H9 (cell line): ENCODE results near the gene ZC3HAV1L. TPM values are rescaled to one million over a fixed set of nuclear protein-coding genes. Genes with fewer than 3 reads are reported as not detected.

Source experiments
- DNase-seq: peaks from one replicate; pipeline ENCODE4 v3.0.0-alpha.2; 2017
- H2AFZ ChIP-seq: one replicate; pipeline ENCODE4 v1.6.1; 2013; ENCODE audit warnings: mild to moderate bottlenecking, low read length, control low read depth, moderate library complexity
- H2AK5ac ChIP-seq: 2 replicates; pipeline ENCODE4 v1.6.1; 2013; ENCODE audit warnings: low read length, control low read depth, mixed read lengths; ENCODE audit not compliant: insufficient read length
- H2BK120ac ChIP-seq: one replicate; pipeline ENCODE4 v1.6.1; 2013; ENCODE audit warnings: low read depth, mild to moderate bottlenecking, low read length, control low read depth, inconsistent platforms; ENCODE audit not compliant: poor library complexity, severe bottlenecking
- H2BK12ac ChIP-seq: 2 replicates; pipeline ENCODE4 v1.6.1; 2013; ENCODE audit warnings: low read length, control low read depth, mixed read lengths, low read depth; ENCODE audit not compliant: insufficient read length
- H2BK15ac ChIP-seq: 2 replicates; pipeline ENCODE4 v1.6.1; 2013; ENCODE audit warnings: low read depth, low read length, control low read depth
- H2BK20ac ChIP-seq: one replicate; pipeline ENCODE4 v1.6.1; 2013; ENCODE audit warnings: low read depth, mild to moderate bottlenecking, low read length, control low read depth, inconsistent platforms; ENCODE audit not compliant: poor library complexity, severe bottlenecking
- H2BK5ac ChIP-seq: 2 replicates; pipeline ENCODE4 v1.6.1; 2013; ENCODE audit warnings: low read length, control low read depth, mixed read lengths; ENCODE audit not compliant: insufficient read length
- H3K14ac ChIP-seq: 2 replicates; pipeline ENCODE4 v1.6.1; 2013; ENCODE audit warnings: low read length, control low read depth; ENCODE audit not compliant: insufficient read depth
- H3K18ac ChIP-seq: 2 replicates; pipeline ENCODE4 v1.6.1; 2013; ENCODE audit warnings: low read depth, mild to moderate bottlenecking, mixed read lengths, low read length, control low read depth; ENCODE audit not compliant: insufficient read length
- H3K23ac ChIP-seq: 2 replicates; pipeline ENCODE4 v1.6.1; 2013; ENCODE audit warnings: low read length, control low read depth, mixed read lengths, low read depth; ENCODE audit not compliant: insufficient read length
- H3K23me2 ChIP-seq: 2 replicates; pipeline ENCODE4 v1.6.1; 2013; ENCODE audit warnings: low read depth, mild to moderate bottlenecking, mixed read lengths, low read length, control low read depth; ENCODE audit not compliant: insufficient read length, poor library complexity, severe bottlenecking
- H3K27ac ChIP-seq: 2 replicates; pipeline ENCODE4 v1.5.1; 2013; ENCODE audit warnings: low read length, control low read depth, mixed read lengths, low read depth; ENCODE audit not compliant: insufficient read length
- H3K27me3 ChIP-seq: 2 replicates; pipeline ENCODE4 v1.6.1; 2013; ENCODE audit warnings: low read length, control low read depth, inconsistent platforms; ENCODE audit not compliant: insufficient read depth
- H3K4ac ChIP-seq: 2 replicates; pipeline ENCODE4 v1.6.1; 2013; ENCODE audit warnings: low read depth, mild to moderate bottlenecking, control low read depth, inconsistent platforms, low read length, moderate library complexity
- H3K4me1 ChIP-seq: 2 replicates; pipeline ENCODE4 v1.6.1; 2013; ENCODE audit warnings: low read length, control low read depth, inconsistent platforms; ENCODE audit not compliant: insufficient read depth
- H3K4me2 ChIP-seq: 2 replicates; pipeline ENCODE4 v1.6.1; 2013; ENCODE audit warnings: low read length, control low read depth, mixed read lengths; ENCODE audit not compliant: insufficient read length, insufficient read depth
- H3K56ac ChIP-seq: 2 replicates; pipeline ENCODE4 v1.6.1; 2013; ENCODE audit warnings: low read depth, mild to moderate bottlenecking, mixed read lengths, low read length, control low read depth; ENCODE audit not compliant: insufficient read length
- H3K79me1 ChIP-seq: 2 replicates; pipeline ENCODE4 v1.6.1; 2013; ENCODE audit warnings: low read depth, mild to moderate bottlenecking, moderate library complexity, low read length, control low read depth, inconsistent platforms; ENCODE audit not compliant: insufficient read depth, poor library complexity, severe bottlenecking
- H3K79me2 ChIP-seq: 2 replicates; pipeline ENCODE4 v1.6.1; 2013; ENCODE audit warnings: low read length, control low read depth, inconsistent platforms; ENCODE audit not compliant: insufficient read depth
- H3K9ac ChIP-seq: 2 replicates; pipeline ENCODE4 v1.6.1; 2013; ENCODE audit warnings: low read length, control low read depth, mixed read lengths; ENCODE audit not compliant: insufficient read length; ENCODE audit errors: extremely low read depth
- H3K9me3 ChIP-seq: one replicate; pipeline ENCODE4 v1.6.1; 2013; ENCODE audit warnings: low read depth, low read length, inconsistent platforms; ENCODE audit not compliant: control insufficient read depth
- H3T11ph ChIP-seq: one replicate; pipeline ENCODE4 v1.6.1; 2013; ENCODE audit warnings: mild to moderate bottlenecking, low read length, control low read depth, inconsistent platforms
- H4K20me1 ChIP-seq: one replicate; pipeline ENCODE4 v1.6.1; 2013; ENCODE audit not compliant: control insufficient read depth, insufficient read length, insufficient read depth
- H4K5ac ChIP-seq: 2 replicates; pipeline ENCODE4 v1.6.1; 2013; ENCODE audit warnings: low read depth, mild to moderate bottlenecking, mixed read lengths, low read length, control low read depth; ENCODE audit not compliant: insufficient read length
- H4K8ac ChIP-seq: replicated peaks from 2 replicates; pipeline ENCODE4 v1.6.1; 2013; ENCODE audit warnings: low read length, control low read depth, mixed read lengths, low read depth; ENCODE audit not compliant: insufficient read length
- H4K91ac ChIP-seq: 2 replicates; pipeline ENCODE4 v1.6.1; 2013; ENCODE audit warnings: low read depth, mild to moderate bottlenecking, moderate library complexity, mixed read lengths, low read length, control low read depth; ENCODE audit not compliant: insufficient read length
- H3K27ac Mint-ChIP-seq, 3 experiments: 2 replicates in 2 of 3; 3 replicates in 1 of 3; pipeline ENCODE4 v1.8.0; 2020 to 2021; ENCODE audit warnings: mixed read lengths in 3 of 3, mild to moderate bottlenecking in 1 of 3, moderate library complexity in 1 of 3
- H3K27me3 Mint-ChIP-seq: 2 replicates; pipeline ENCODE4 v1.8.0; 2021; ENCODE audit warnings: low read depth, mild to moderate bottlenecking, moderate library complexity, mixed read lengths
- H3K36me3 Mint-ChIP-seq, 3 experiments: 2 replicates in 2 of 3; 3 replicates in 1 of 3; pipeline ENCODE4 v1.8.0; 2020 to 2021; ENCODE audit warnings: low read depth in 3 of 3, mixed read lengths in 3 of 3; ENCODE audit not compliant: insufficient read depth in 1 of 3
- H3K4me1 Mint-ChIP-seq, 2 experiments: 2 replicates each; pipeline ENCODE4 v1.8.0; 2020; ENCODE audit warnings: mixed read lengths in 2 of 2
- H3K4me3 Mint-ChIP-seq, 2 experiments: 2 replicates in 1 of 2; 3 replicates in 1 of 2; pipeline ENCODE4 v1.8.0; 2020 to 2021; ENCODE audit warnings: mild to moderate bottlenecking in 2 of 2, mixed read lengths in 2 of 2, moderate library complexity in 1 of 2
- H3K9me3 Mint-ChIP-seq, 2 experiments: 2 replicates in 1 of 2; 3 replicates in 1 of 2; pipeline ENCODE4 v1.8.0; 2020; ENCODE audit warnings: mild to moderate bottlenecking in 2 of 2, mixed read lengths in 2 of 2, moderate library complexity in 1 of 2
- WGBS: extraction: QIAGEN DNeasy Blood & Tissue Kit; methylation state at CpG from one replicate; pipeline ENCODE4 v1.1.7; 2013; ENCODE audit warnings: missing lambda C conversion rate, low lambda C conversion rate, mixed read lengths; ENCODE audit not compliant: insufficient read length; ENCODE audit errors: extremely low coverage; 5-methylcytosine and 5-hydroxymethylcytosine counted together
- total RNA-seq: library from RNA; stranded (reverse); gene quantifications from 2 replicates; pipeline ENCODE4 v1.2.1, GENCODE V29; 2021
- TF ChIP-seq, protein P1 (sequence below): fragments of 200-600 bp; sonication (generic); conservative IDR thresholded peaks from 3 replicates; pipeline ENCODE4 v1.8.0; 2021; ENCODE audit warnings: antibody characterized with exemption, mild to moderate bottlenecking

The ZC3HAV1L gene
- total RNA-seq, 1 experiment from 2014 or later, result not detected

DNA sequence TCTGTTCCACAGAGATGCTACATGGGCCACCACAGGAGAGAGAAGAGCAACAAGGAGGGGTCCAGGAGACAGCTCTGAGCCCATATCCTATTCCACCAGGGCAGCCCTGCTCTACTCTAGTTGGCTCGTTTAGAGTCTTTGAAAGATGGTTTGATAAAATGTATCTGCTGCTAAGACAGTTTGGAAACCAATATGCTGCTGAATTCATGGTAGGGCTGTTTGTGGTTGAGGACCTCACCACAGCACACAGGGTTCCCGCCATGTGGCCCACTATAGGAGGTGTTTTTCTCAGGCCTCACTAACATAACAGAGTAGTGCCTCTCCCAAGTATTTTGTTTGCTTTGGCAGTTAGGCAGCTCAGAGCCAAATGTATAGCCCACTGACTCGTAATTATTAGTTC, 35.8 kb upstream of the ZC3HAV1L start:
- Mint-ChIP-seq H3K4me3 (no peak overlapping the region), H3K36me3 (peaks cover 26 to 67% (median 40%) of the 10 kb centered on the region in 3 experiments; a peak in 6 of 7 replicates), H3K9me3 (peaks cover 0 to 6% of the 10 kb centered on the region in 2 experiments; a peak in 2 of 5 replicates), H3K27me3 (no peaks in the 10 kb centered on the region), H3K4me1 (peaks cover 0 to 2% of the 10 kb centered on the region in 2 experiments; a peak in 1 of 4 replicates), H3K27ac (no peak overlapping the region)
- Histone ChIP-seq H3T11ph (no peak overlapping the region), H3K23me2 (no peaks in the 10 kb centered on the region), H4K8ac (no peak overlapping the region), H3K79me2 (no peaks in the 10 kb centered on the region), H3K9me3 (peaks cover 7% of the 10 kb centered on the region), H3K27ac (no peak overlapping the region), H4K5ac (no peak overlapping the region), H3K56ac (no peak overlapping the region), H2BK20ac (no peak overlapping the region), H3K18ac (no peak overlapping the region), H2BK15ac (no peak overlapping the region), H3K79me1 (no peaks in the 10 kb centered on the region), H2BK12ac (no peak overlapping the region), H3K23ac (no peak overlapping the region), H3K27me3 (no peaks in the 10 kb centered on the region), H2AK5ac (no peak overlapping the region), H3K4me1 (no peaks in the 10 kb centered on the region), H3K9ac (no peak overlapping the region), H2BK5ac (no peak overlapping the region), H4K20me1 (no peaks in the 10 kb centered on the region), H4K91ac (no peak overlapping the region), H3K14ac (no peak overlapping the region), H3K4ac (no peak overlapping the region), H2AFZ (no peak overlapping the region), H2BK120ac (no peak overlapping the region), H3K4me2 (no peak overlapping the region)
- DNase-seq, result no peak
- TF ChIP-seq, protein P1, sequence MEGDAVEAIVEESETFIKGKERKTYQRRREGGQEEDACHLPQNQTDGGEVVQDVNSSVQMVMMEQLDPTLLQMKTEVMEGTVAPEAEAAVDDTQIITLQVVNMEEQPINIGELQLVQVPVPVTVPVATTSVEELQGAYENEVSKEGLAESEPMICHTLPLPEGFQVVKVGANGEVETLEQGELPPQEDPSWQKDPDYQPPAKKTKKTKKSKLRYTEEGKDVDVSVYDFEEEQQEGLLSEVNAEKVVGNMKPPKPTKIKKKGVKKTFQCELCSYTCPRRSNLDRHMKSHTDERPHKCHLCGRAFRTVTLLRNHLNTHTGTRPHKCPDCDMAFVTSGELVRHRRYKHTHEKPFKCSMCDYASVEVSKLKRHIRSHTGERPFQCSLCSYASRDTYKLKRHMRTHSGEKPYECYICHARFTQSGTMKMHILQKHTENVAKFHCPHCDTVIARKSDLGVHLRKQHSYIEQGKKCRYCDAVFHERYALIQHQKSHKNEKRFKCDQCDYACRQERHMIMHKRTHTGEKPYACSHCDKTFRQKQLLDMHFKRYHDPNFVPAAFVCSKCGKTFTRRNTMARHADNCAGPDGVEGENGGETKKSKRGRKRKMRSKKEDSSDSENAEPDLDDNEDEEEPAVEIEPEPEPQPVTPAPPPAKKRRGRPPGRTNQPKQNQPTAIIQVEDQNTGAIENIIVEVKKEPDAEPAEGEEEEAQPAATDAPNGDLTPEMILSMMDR, result no peak
- no CpG with 5 or more reads among the region's 3 CpGs for WGBS
